T-helper 1 cell treated with Interleukin-12 subunit alpha and Interleukin-12 subunit beta and Interleukin-4 antibody, amounts not matched to agents 30 μg/mL and 1 μg/mL, for 36 hours (primary cell): ENCODE results near the gene EEF1A2.

Experiments
- H3K27ac Mint-ChIP-seq: one replicate; pipeline ENCODE4 v1.8.0; 2021; ENCODE audit warnings: mild to moderate bottlenecking, mixed read lengths
- H3K27me3 Mint-ChIP-seq: one replicate; pipeline ENCODE4 v1.8.0; 2021; ENCODE audit warnings: low read depth, mixed read lengths
- H3K36me3 Mint-ChIP-seq: one replicate; pipeline ENCODE4 v1.8.0; 2021; ENCODE audit warnings: low read depth, mixed read lengths
- H3K4me1 Mint-ChIP-seq: one replicate; pipeline ENCODE4 v1.8.0; 2021; ENCODE audit warnings: low read depth, mixed read lengths
- H3K4me3 Mint-ChIP-seq: one replicate; pipeline ENCODE4 v1.8.0; 2021; ENCODE audit warnings: mild to moderate bottlenecking, moderate library complexity, mixed read lengths
- H3K9me3 Mint-ChIP-seq: one replicate; pipeline ENCODE4 v1.8.0; 2021; ENCODE audit warnings: mixed read lengths

Gene EEF1A2

DNA sequence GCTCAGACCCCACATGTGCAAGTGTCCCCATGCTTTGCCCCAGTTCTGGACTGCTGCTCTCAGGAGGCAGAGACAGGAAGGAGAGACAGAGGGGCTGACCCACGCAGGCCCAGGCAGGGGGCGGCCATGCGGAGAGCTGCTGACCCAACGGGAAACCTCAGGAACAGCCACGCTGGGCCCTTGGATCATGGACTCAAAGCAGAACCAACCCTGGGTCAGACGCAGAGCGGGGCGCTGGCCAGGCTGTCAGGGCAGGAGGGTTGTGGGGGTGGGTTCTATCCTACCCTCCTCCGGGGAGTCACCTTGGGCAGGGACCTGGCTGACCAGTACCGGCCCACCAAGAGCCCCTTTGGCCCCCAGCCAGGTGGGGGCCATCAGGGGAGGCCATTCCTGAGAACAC, 28.5 kb downstream of the EEF1A2 start:
- Mint-ChIP-seq H3K36me3 (no peaks in the 10 kb centered on the region), H3K4me3 (no peak overlapping the region), H3K9me3 (no peaks in the 10 kb centered on the region), H3K4me1 (no peaks in the 10 kb centered on the region), H3K27ac (no peak overlapping the region), H3K27me3 (peaks cover 26% of the 10 kb centered on the region)

DNA sequence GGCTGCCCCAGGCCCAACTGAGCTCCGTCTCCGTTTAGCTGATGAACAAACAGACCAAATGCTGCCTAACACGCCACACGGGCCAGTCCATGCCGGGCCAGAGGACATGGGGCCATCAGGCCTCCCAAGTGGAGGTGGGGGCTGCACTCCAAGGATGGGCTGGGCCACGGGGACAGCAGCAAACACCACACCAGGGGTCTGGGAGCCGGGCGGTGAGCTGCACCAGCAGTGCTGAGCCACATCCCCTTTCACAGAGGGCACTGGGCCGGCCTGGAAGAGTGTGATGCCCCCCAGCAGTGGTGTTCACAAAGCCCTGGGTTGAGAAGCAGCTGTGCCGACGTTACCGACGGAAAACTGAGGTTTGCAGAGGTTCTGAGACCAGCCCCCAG, 29.2 kb downstream of the EEF1A2 start:
- H3K4me1 Mint-ChIP-seq: no peaks in the 10 kb centered on the region
- H3K36me3 Mint-ChIP-seq: no peaks in the 10 kb centered on the region
- no peaks in the 10 kb centered on the region for H3K9me3 Mint-ChIP-seq
- H3K27ac Mint-ChIP-seq: no peak overlapping the region
- H3K4me3 Mint-ChIP-seq: no peak overlapping the region
- H3K27me3 Mint-ChIP-seq: peaks cover 20% of the 10 kb centered on the region

DNA sequence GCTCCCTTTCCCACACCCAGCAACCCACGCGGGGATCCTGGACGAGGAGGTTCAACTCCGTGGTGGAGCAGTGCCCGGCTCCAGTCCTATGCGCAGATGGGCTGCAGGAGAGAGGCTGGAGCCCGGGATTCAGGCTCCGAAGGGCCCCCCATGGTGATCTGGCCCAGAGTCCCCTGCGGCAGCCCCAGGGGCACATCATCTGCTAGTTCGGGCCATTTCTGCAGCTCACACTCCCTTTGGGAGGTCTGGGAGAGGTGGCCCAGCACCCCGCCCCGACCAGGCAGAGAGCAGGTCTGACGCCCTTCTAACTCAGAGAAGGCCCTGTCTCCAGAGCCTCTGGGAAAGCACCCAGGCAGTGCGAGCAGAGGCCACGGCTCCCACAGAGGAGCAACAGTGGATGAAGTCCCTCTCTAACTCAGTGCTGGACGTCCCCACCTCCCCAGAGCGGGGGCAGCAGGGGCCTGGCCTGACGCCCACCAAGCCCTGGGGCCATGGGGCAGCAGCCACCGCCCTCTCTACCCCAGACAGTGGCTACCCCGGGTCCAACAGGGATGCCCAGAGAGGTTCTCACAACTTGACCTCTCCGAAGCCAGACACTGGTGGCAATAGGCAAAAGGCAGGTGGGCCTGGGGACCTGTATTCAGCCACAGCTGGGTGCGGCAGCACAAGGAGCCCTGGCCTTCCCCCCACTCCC, 29.7 kb downstream of the EEF1A2 start:
- Mint-ChIP-seq H3K4me3 (no peak overlapping the region), H3K27me3 (peaks cover 15% of the 10 kb centered on the region), H3K27ac (no peak overlapping the region), H3K4me1 (no peaks in the 10 kb centered on the region), H3K9me3 (no peaks in the 10 kb centered on the region), H3K36me3 (no peaks in the 10 kb centered on the region)

DNA sequence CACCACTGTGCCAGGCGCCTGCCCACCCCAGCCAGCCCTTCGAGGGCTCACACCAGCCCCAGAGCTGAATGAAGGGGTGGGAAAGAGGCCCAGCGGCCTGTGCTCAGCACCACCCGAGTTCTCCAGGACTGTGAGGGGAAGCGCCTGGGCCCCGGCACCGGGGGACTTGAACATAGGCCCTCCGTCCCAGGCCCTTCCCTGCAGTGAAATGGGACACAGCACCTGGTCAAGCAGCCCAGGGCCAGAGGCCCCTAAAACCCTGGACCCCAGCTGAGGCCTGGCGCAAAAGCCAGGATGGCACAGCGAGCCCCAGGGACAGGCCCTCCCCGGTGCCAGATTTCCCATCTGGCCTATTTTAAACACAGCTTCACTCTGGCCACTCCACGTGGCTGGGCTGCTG, 30.5 kb downstream of the EEF1A2 start:
- no peaks in the 10 kb centered on the region for H3K36me3 Mint-ChIP-seq
- no peaks in the 10 kb centered on the region for H3K9me3 Mint-ChIP-seq
- H3K4me1 Mint-ChIP-seq: no peaks in the 10 kb centered on the region
- H3K4me3 Mint-ChIP-seq: no peak overlapping the region
- peaks cover 10% of the 10 kb centered on the region for H3K27me3 Mint-ChIP-seq
- H3K27ac Mint-ChIP-seq: no peak overlapping the region

DNA sequence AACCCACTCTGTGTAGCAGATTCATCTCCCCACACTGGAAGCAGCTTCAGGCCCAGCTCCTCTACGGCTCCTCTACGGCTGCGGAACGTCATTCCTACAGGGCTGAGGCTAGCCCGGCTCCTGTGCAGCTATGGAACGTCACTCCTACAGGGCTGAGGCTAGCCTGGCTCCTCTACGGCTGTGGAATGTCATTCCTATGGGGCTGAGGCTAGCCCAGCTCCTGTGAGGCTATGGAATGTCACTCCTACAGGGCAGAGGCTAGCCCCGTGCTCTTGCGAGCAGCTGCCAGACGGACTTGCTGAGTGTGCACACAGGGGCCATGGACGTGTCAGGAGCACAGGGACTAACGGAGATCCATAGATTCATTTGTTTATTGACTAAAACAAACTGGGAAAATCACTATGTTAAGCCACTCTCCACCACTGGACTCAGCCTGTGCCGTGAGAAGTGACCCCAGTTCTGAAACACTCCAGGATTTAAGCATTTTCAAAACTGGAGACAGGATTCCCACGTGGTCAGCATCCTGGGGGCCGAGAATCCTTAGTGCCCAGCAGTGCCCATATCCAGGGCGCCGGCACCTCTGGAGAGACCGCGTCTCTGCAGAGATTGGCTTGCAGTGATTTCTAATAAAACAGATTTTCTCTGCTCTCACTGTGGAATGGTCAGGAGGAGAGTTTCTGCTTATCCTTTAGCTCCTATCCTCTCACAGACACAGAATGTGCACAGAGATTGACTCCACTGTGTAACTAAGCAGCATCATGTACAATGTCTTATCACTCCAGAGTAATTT, 31.4 kb downstream of the EEF1A2 start:
- no peak overlapping the region for H3K27ac Mint-ChIP-seq
- H3K27me3 Mint-ChIP-seq: peaks cover 5% of the 10 kb centered on the region
- no peaks in the 10 kb centered on the region for H3K9me3 Mint-ChIP-seq
- no peaks in the 10 kb centered on the region for H3K4me1 Mint-ChIP-seq
- no peaks in the 10 kb centered on the region for H3K36me3 Mint-ChIP-seq
- H3K4me3 Mint-ChIP-seq: no peak overlapping the region

DNA sequence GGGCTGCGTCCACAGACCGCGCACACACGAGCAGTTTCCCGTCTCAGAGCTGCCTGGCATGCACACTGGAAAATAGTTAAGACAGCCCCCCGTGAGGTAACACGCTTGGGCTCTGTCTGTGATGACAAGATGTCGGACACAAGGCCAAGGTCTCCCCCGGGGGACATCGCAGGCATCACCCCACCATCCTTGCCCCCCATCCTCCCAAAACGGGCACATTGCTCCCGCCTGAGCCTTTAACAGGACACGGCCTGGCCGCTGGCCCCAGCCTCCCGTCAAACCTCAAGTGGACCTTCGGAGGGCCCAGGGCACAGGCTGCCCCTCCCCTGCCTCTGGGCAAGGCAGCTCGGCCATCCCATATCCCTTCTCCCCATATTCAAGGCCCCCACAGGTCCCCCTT, 32.0 kb downstream of the EEF1A2 start:
- Mint-ChIP-seq H3K9me3 (no peaks in the 10 kb centered on the region), H3K4me1 (no peaks in the 10 kb centered on the region), H3K27ac (no peak overlapping the region), H3K36me3 (no peaks in the 10 kb centered on the region), H3K27me3 (peaks cover 5% of the 10 kb centered on the region), H3K4me3 (no peak overlapping the region)

DNA sequence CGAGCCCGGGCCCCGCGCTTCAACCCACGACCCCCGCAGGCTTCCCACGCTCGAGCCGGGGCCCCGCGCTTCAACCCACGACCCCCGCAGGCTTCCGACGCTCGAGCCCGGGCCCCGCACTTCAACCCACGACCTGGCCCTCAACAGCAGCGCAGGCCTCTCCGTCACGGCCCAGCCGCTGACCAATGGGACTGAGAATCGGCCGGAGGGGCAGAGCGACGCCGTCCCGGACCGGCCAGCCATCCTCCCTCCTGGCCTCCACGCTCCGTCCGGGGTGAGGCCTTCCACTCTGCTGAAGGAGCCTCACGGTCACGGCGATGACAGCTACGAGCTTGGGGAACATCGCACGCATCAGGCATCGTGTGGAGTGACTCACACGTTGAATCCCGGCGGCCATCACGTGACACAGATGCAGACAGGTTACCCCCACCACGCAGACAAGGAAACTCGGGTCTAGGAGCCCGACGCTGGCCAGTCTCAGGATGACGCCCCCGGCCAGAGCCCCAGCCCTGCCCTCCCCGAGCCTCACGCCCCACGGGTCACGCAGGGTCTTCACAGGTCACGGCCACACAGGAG, 32.5 kb downstream of the EEF1A2 start:
- no peaks in the 10 kb centered on the region for H3K9me3 Mint-ChIP-seq
- no peak overlapping the region for H3K27ac Mint-ChIP-seq
- no peaks in the 10 kb centered on the region for H3K36me3 Mint-ChIP-seq
- H3K4me3 Mint-ChIP-seq: no peak overlapping the region
- peaks cover 5% of the 10 kb centered on the region for H3K27me3 Mint-ChIP-seq
- H3K4me1 Mint-ChIP-seq: no peaks in the 10 kb centered on the region

DNA sequence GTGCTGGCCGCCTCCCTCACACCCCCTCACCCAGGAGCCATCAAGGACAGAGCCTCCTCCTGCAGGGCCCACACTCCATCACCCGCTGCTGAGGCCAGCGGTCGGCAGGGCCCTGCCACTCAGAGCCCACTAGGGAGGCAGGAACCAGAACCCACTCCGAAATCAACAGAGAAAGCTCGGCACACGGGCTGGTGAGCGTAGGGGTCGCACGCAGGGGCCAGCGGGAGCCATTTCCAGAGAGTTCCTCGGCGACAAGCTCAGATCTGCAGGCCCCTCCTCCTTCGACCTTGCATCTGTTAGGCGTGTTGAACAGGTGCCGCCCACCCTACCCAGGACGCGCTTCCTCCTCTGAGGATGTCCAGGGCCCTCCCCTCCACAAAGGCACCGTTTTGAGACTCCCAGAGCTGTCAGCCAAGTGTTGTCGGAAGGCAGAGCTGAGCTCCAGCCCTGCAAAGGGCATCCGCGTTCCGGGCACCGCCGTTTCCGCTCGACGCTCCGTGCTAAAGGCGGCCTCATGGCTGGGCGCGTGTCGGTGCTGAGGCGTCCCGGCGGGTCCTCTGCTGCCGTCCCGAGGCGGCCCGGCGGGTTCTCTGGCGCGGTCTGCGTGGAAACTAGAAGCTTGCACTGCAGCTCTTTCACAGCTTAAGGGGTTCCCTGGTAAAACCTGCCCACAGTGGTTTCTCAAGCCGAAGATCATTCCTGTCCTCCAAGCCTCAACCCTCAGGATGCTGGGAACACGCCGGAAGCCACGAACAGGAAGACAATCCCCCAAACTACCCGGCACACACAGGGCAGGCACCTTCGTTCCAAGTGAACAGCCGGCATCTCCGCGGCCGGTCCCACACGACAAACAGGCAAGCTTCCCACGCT, 33.3 kb downstream of the EEF1A2 start:
- Mint-ChIP-seq H3K4me3 (no peak overlapping the region), H3K4me1 (no peaks in the 10 kb centered on the region), H3K27ac (no peak overlapping the region), H3K36me3 (no peaks in the 10 kb centered on the region), H3K9me3 (no peaks in the 10 kb centered on the region), H3K27me3 (peaks cover 5% of the 10 kb centered on the region)

DNA sequence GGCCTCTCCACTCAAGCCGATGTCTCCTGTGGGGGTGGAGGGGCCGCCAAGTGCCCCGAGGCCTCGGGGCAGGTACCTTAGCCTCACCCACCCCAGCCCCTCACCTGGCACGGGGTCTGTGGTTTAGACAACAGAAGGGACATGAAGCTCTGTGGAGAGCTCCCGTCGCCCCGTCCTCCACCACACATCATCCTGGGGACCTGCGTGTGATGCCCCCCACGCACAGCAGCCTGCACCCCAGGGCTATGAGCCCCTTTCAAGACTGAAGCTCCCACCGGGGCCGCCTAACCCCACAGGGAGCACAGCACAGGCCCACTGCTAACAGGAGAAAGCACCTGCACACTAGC, 34.6 kb downstream of the EEF1A2 start:
- H3K9me3 Mint-ChIP-seq: no peaks in the 10 kb centered on the region
- H3K27me3 Mint-ChIP-seq: no peaks in the 10 kb centered on the region

DNA sequence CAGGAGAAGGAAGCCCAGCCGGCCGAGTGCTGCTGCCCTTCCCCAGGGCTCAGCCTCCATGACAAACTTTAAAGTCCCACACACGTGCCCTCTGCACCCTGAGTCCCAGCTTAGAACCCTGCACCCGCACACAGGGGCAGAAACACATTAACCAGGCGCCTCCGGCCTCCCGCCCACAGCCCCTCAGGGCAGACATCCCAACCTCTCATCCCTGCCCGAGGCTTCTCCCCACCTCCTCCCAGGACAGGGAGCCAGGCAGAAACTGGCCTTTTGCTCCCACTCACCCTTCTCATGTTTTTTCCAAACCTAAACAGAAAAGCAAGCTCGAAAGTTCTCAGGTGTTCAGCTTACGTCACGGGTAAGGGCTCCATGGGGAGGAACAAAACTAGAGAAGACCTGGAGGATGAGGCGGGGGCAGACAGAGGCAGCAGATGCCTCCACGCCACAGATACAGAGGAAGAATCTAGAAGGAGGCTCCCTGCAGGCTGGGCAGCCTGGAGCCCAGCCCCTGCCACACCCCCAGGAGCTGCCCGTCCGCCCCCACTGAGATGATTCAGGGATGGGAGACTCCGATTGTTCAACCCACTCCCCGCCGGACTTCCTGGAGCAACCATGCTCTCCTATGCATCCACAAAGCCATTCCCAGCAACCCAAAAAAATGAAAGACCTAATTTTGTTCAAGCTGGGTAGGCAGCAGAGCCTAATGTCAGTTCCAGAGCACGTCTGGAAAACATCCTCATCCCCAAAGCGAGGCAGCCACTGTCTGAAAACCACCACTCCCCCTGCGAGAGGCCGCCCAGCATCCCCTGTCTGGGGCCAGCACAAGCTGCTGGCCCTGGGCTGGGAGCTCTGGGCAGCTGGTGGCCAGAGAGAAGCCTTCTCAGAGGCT, 35.2 kb downstream of the EEF1A2 start:
- H3K4me3 Mint-ChIP-seq: no peak overlapping the region
- no peak overlapping the region for H3K27ac Mint-ChIP-seq
- no peaks in the 10 kb centered on the region for H3K27me3 Mint-ChIP-seq
- no peaks in the 10 kb centered on the region for H3K9me3 Mint-ChIP-seq
- H3K4me1 Mint-ChIP-seq: no peaks in the 10 kb centered on the region
- no peaks in the 10 kb centered on the region for H3K36me3 Mint-ChIP-seq

More for the DNA sequence above, 34.6 kb downstream of the EEF1A2 start:
- H3K4me3 Mint-ChIP-seq: no peak overlapping the region
- H3K27ac Mint-ChIP-seq: no peak overlapping the region
- no peaks in the 10 kb centered on the region for H3K36me3 Mint-ChIP-seq
- H3K4me1 Mint-ChIP-seq: no peaks in the 10 kb centered on the region

DNA sequence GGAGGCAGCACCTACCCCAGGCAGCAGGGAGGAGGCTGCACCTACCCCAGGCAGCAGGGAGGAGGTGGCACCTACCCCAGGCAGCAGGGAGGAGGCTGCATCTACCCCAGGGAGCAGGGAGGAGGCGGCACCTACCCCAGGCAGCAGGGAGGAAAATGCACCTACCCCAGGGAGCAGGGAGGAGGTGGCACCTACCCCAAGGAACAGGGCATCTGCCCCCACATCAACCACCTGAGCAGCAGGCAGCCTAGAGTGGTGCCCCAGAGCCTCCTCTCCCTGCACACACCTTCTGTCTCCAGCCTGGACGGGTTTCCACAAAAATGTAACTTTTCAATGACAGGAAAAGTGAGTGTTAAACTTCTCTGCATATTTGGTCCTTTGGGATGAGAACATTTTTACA, 36.6 kb downstream of the EEF1A2 start:
- no peaks in the 10 kb centered on the region for H3K36me3 Mint-ChIP-seq
- H3K27me3 Mint-ChIP-seq: no peaks in the 10 kb centered on the region
- H3K9me3 Mint-ChIP-seq: no peaks in the 10 kb centered on the region
- H3K27ac Mint-ChIP-seq: no peak overlapping the region
- H3K4me1 Mint-ChIP-seq: no peaks in the 10 kb centered on the region
- H3K4me3 Mint-ChIP-seq: no peak overlapping the region

DNA sequence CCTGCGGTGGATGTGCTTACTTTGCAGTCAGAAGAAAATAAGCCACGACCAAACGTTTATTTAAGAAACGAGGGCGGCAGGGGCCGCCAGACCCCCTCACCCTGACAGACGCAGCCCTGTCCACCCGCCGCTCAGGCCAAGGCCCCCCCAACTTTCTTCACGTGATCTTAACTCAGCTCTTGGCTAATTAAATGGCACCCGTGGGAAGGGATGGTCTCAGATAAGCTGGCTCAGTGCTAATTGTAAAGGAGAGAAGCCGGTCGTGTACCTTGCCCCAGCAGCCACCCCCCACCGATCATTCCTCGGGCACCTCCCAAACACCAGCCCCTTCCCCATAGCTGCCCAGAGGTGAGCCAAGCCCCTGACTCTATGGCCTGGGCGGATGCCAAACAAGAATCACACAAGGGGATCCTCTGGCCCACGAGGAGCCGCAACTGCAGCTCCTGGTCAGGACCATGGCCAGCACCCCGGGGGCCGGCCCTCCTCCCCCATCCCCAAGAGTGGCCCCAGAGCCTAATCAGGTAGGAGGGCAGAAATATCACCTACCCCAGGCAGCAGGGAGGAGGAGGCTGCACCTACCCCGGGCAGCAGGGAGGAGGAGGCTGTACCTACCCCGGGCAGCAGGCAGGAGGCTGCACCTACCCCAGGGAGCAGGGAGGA, 37.6 kb downstream of the EEF1A2 start:
- Mint-ChIP-seq H3K4me1 (no peaks in the 10 kb centered on the region), H3K27me3 (peaks cover 2% of the 10 kb centered on the region), H3K36me3 (no peaks in the 10 kb centered on the region)

DNA sequence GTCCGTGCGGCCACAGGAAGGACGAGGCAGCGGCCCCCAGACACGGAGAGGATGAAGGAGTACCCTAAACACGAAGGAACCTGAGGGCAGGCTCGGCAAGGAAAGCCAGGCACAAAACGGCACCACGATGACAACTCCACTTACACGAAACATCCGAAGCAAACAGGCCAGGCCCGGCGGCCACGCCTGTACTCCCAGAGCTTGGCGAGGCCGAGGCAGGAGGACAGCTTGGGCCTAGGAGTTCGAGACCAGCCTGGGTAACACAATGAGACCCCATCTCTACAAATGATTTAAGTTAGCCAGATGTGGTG, 39.9 kb downstream of the EEF1A2 start:
- Mint-ChIP-seq H3K4me3 (no peak overlapping the region), H3K36me3 (no peaks in the 10 kb centered on the region), H3K4me1 (no peaks in the 10 kb centered on the region), H3K9me3 (no peaks in the 10 kb centered on the region), H3K27ac (no peak overlapping the region), H3K27me3 (peaks cover 4% of the 10 kb centered on the region)

More for the DNA sequence above, 37.6 kb downstream of the EEF1A2 start:
- no peak overlapping the region for H3K4me3 Mint-ChIP-seq
- H3K27ac Mint-ChIP-seq: no peak overlapping the region
- no peaks in the 10 kb centered on the region for H3K9me3 Mint-ChIP-seq
